Activated naive CD4-positive, alpha-beta T cell treated with anti-CD3 and anti-CD28 coated beads, Interleukin-2, amount 10 ng/mL, durations not matched to agents 7 days and 5 days (primary cell): ENCODE results near the gene DHRS4L2.
"Not testable (repeated sequence)": the region's sequence is repeated elsewhere in the genome, so short reads cannot be mapped to it uniquely, and the experiment has no call there.

Source experiments
- CTCF ChIA-PET: fragments of 350-600 bp; sonication (Branson Sonifier 250); formaldehyde crosslinking; loops from one replicate; lab custom pipeline; 2021; ENCODE audit warnings: antibody characterized with exemption; lab: Charles Lee
- DNase-seq: peaks from one replicate; pipeline ENCODE4 v3.0.0-alpha.2; 2020
- H3K27ac Mint-ChIP-seq: one replicate; pipeline ENCODE4 v1.8.0; 2021; ENCODE audit warnings: mild to moderate bottlenecking, moderate library complexity, mixed read lengths
- H3K27me3 Mint-ChIP-seq: one replicate; pipeline ENCODE4 v1.8.0; 2021; ENCODE audit warnings: mild to moderate bottlenecking, mixed read lengths
- H3K36me3 Mint-ChIP-seq: one replicate; pipeline ENCODE4 v1.8.0; 2021; ENCODE audit warnings: mixed read lengths
- H3K4me1 Mint-ChIP-seq: one replicate; pipeline ENCODE4 v1.8.0; 2021; ENCODE audit warnings: mixed read lengths
- H3K4me3 Mint-ChIP-seq: one replicate; pipeline ENCODE4 v1.8.0; 2021; ENCODE audit warnings: mild to moderate bottlenecking, moderate library complexity, mixed read lengths
- H3K9me3 Mint-ChIP-seq: one replicate; pipeline ENCODE4 v1.8.0; 2021; ENCODE audit warnings: mixed read lengths

The DHRS4L2 gene

GRCh38 chr14:23988607-23989363, at the start of gene DHRS4L2:
Gene DHRS4L2, plus strand, starts transcription at chr14:23988929. Its CDS starts 19 bp downstream, at chr14:23988948.
- peak; percentile 89 for DNase-seq
- H3K9me3 Mint-ChIP-seq, H3K36me3 Mint-ChIP-seq, H3K27me3 Mint-ChIP-seq: not testable (repeated sequence)
- CTCF ChIA-PET: interaction anchor here (1.2 kb wide), 1 partner anchor 36 kb away, joined by 5 read pairs; no protein-coding TSS in a partner anchor
- Mint-ChIP-seq H3K4me1 (peaks cover 37% of the 10 kb centered on the region), H3K27ac (peak within 1 kb of the TSS; percentile 91), H3K4me3 (peak within 1 kb of the TSS; percentile 82)

DNA sequence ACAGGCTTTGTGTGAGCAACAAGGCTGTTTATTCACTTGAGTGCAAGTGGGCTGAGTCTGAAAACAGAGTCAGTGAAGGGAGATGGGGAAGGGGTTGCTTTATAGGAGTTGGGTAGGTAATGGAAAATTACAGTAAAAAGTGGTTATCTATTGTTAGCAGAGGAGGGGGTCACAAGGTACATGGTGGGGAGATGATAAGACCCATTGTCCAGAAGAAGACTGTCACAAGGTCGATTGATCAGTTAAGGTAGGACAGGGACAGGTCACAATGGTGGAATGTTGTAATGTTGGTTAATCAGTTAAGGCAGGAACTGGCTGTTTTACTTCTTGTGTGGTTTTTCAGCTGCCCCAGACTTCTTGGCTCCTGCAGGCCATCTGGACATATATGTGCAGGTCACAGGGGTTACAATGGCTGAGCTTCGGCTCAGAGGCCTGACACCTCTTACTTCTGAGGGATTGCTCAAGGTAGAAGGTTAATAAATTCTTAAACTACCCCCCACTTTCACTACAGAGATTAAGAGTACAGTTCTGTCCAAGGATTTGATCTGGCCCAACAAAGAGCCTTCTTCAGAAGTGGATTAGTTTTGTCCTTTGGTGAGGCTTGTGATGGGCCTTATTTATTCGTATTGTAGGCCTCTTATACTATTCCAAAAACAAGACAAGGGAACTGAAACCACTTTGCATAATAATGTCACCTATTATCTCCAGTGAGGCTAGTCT, 49.0 kb upstream of the DHRS4L2 start:
- Mint-ChIP-seq H3K9me3 (no peaks in the 10 kb centered on the region), H3K4me3 (no peak overlapping the region), H3K4me1 (no peaks in the 10 kb centered on the region), H3K27ac (no peak overlapping the region), H3K36me3 (no peaks in the 10 kb centered on the region), H3K27me3 (peaks cover 9% of the 10 kb centered on the region)
- CTCF ChIA-PET: no interaction called here
- no peak for DNase-seq

GRCh38 chr14:23941230-23941629, 47.5 kb upstream of the DHRS4L2 start:
- Mint-ChIP-seq H3K27me3 (peaks cover 2% of the 10 kb centered on the region), H3K36me3 (no peaks in the 10 kb centered on the region), H3K4me3 (no peak overlapping the region), H3K27ac (no peak overlapping the region), H3K9me3 (no peaks in the 10 kb centered on the region), H3K4me1 (no peaks in the 10 kb centered on the region)
- CTCF ChIA-PET: no interaction called here
- DNase-seq: no peak

DNA sequence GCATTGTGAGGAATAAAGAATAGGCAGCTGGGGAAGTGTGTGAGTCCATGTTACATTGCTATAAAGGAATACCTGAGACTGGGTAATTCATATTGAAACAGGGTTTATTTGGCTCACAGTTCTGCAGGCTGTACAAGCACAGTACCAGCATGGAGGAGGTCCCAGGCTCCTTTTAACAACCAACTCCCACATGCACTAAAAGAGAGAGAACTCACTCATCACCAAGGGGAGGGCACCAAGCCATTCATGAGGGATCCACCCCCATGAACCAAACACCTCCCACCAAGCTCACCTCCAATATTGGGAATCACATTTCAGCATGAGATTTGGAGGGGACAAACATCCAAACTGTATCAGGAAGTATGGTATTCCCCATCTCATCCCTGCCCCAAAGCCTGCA, 47.1 kb upstream of the DHRS4L2 start:
- Mint-ChIP-seq H3K27me3 (no peaks in the 10 kb centered on the region), H3K4me1 (no peaks in the 10 kb centered on the region), H3K4me3 (no peak overlapping the region), H3K36me3 (no peaks in the 10 kb centered on the region), H3K9me3 (no peaks in the 10 kb centered on the region), H3K27ac (no peak overlapping the region)
- CTCF ChIA-PET: no interaction called here
- no peak for DNase-seq

DNA sequence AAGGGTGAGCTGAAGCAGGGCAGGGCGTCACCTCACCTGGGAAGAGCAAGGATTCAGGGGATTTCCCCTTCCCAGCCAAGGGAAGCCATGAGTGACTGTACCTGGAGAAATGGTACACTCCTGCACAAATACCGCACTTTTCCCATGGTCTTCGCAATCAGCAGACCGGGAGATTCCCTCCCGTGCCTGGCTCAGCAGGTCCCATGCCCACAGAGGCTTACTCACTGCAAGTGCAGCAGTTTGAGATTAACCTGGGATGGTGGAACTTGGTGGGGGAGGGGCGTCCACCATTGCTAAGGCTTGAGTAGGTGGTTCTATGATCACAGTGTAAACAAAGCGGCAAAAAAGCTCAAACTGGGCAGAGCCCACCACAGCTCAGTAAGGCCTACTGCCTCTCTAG, 46.1 kb upstream of the DHRS4L2 start:
- CTCF ChIA-PET: no interaction called here
- no peak for DNase-seq
- no peak overlapping the region for H3K27ac Mint-ChIP-seq
- no peaks in the 10 kb centered on the region for H3K36me3 Mint-ChIP-seq
- no peak overlapping the region for H3K4me3 Mint-ChIP-seq
- H3K27me3 Mint-ChIP-seq: no peaks in the 10 kb centered on the region
- H3K4me1 Mint-ChIP-seq: no peaks in the 10 kb centered on the region
- H3K9me3 Mint-ChIP-seq: no peaks in the 10 kb centered on the region

DNA sequence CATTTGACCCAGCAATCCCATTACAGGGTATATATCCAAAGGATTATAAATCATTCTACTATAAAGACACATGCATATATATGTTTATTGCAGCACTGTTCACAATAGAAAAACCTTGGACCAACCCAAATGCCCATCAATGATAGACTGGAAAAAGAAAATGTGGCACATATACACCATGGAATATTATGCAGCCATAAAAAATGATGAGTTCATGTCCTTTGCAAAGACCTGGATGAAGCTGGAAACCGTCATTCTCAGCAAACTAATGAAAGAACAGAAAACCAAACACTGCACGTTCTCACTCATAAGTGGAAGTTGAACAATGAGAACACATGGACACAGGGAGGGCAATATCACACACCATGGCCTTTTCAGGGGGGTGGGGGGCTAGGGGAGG, 39.7 kb upstream of the DHRS4L2 start:
- H3K36me3 Mint-ChIP-seq: peaks cover 18% of the 10 kb centered on the region
- H3K27ac Mint-ChIP-seq, DNase-seq, H3K4me3 Mint-ChIP-seq, CTCF ChIA-PET, H3K27me3 Mint-ChIP-seq: not testable (repeated sequence)
- peaks cover 23% of the 10 kb centered on the region for H3K4me1 Mint-ChIP-seq
- H3K9me3 Mint-ChIP-seq: peaks cover 19% of the 10 kb centered on the region

GRCh38 chr14:23950411-23951135, 38.2 kb upstream of the DHRS4L2 start:
- peaks cover 30% of the 10 kb centered on the region for H3K4me1 Mint-ChIP-seq
- peaks cover 18% of the 10 kb centered on the region for H3K36me3 Mint-ChIP-seq
- CTCF ChIA-PET: no interaction called here
- no peak for DNase-seq
- H3K4me3 Mint-ChIP-seq: no peak overlapping the region
- no peaks in the 10 kb centered on the region for H3K27me3 Mint-ChIP-seq
- H3K9me3 Mint-ChIP-seq: peaks cover 19% of the 10 kb centered on the region
- no peak overlapping the region for H3K27ac Mint-ChIP-seq

GRCh38 chr14:23951136-23951466, 37.6 kb upstream of the DHRS4L2 start:
- Mint-ChIP-seq H3K36me3 (peaks cover 21% of the 10 kb centered on the region), H3K9me3 (peaks cover 19% of the 10 kb centered on the region), H3K4me1 (peaks cover 30% of the 10 kb centered on the region)
- H3K27ac Mint-ChIP-seq, H3K4me3 Mint-ChIP-seq, DNase-seq, CTCF ChIA-PET, H3K27me3 Mint-ChIP-seq: not testable (repeated sequence)

DNA sequence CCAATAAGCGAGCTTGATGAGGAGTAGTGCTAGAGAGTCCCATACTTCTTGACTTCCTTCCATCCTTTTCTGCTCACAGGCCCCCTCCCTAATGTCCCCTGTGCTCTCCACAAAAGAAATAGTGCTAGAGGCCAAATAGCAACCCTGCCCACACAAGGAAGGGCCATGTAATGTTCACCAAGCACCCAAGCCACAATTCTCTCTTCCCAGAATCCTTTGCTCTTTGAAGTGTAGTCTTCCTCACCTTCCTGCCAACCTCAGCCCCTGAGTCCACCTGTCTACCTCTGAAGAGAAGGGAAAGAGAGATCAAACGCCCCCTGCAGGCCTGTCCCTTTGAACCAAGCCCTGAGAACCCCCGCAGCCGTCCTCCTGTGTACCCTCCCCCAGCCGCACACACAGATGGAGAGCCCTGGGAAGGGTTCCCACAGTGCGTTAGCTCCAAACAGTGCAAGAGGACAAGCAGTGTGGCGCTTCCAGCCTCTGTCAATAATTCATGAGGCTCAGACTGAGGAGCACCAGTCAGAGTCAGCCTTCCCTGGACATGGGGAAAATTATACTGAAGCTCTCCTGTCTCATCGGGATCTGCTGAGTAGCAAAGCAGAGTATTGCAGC, 37.0 kb upstream of the DHRS4L2 start:
- H3K27me3 Mint-ChIP-seq: no peaks in the 10 kb centered on the region
- H3K9me3 Mint-ChIP-seq: peaks cover 19% of the 10 kb centered on the region
- CTCF ChIA-PET: interaction anchor here (0.6 to 1.2 kb wide), 2 partner anchors 37 to 330 kb away, joined by 3 to 5 read pairs; partner anchors contain the start of gene DHRS4L2
- peak overlapping the region; percentile 4 for H3K4me3 Mint-ChIP-seq
- no peak overlapping the region for H3K27ac Mint-ChIP-seq
- DNase-seq: no peak
- H3K4me1 Mint-ChIP-seq: peaks cover 30% of the 10 kb centered on the region
- peaks cover 24% of the 10 kb centered on the region for H3K36me3 Mint-ChIP-seq

DNA sequence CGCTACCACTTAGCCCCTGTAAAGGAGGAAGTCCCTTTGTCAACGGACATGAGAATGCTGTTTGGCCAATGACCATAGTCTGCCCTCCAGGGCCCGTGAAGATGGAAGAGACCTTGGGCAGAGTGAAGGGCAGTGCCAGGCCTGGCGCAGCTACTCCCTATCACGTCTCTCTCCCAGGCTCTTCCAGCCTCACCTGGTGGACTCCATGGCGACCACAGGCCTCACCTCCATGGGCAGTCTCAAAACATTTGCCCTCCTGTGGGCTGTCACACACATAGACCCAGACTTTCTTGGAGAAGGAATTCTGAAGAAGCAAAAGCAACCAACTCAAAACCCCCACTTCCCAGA, 35.6 kb upstream of the DHRS4L2 start:
- H3K4me1 Mint-ChIP-seq: peaks cover 30% of the 10 kb centered on the region
- H3K36me3 Mint-ChIP-seq: peaks cover 24% of the 10 kb centered on the region
- H3K4me3 Mint-ChIP-seq: peak overlapping the region; percentile 98
- CTCF ChIA-PET: interaction anchor here (0.9 to 2.2 kb wide), 4 partner anchors 23 to 321 kb away, joined by 3 to 5 read pairs (median 4); partner anchors contain the start of gene DHRS4L2
- DNase-seq, H3K27me3 Mint-ChIP-seq: not testable (repeated sequence)
- peaks cover 17% of the 10 kb centered on the region for H3K9me3 Mint-ChIP-seq
- H3K27ac Mint-ChIP-seq: peak overlapping the region; percentile 95

DNA sequence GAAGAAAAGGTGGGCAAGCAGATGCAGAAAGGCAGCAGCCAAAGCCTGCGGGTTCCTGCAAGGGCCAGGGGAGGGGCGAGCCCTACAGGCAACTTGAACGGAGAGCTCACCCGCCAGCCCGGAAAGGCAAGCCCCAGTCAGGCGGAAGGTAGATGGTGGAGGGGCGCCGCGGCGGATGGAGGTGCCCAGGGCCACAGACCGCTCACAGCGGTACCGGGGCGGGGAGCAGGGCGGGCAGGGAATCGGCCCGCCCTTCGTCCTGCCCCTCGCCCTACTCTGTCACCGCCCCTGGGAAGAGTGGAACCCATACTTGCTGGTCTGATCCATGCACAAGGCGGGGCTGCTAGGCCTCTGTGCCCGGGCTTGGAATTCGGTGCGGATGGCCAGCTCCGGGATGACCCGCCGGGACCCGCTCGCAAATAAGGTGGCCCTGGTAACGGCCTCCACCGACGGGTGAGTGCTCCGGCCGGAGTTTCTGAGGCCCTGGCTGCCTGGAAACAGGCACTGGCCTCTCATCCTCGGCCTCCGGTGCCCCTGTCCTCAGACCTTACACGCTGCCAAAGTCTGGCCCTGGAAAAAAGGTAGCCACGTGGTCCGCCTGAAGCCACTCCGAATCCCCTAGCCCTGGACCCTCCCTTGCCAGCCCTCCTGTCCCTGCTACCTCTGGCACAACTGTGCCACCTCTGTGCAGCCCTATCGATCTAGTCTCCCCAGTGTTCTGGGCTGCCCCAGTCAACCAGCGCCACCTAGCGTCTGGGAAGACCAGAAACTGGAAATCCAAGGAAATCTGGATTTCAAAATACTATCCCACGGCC, 35.1 kb upstream of the DHRS4L2 start, which contains the start of gene DHRS4:
TSS of gene DHRS4 (plus strand) at position 307 of the 815 bp plus-strand sequence. CDS start at position 326, 19 bp downstream.
- CTCF ChIA-PET: interaction anchor here (0.9 to 2.2 kb wide), 4 partner anchors 23 to 322 kb away, joined by 3 to 5 read pairs (median 4); no protein-coding TSS in a partner anchor
- peak; percentile 92 for DNase-seq
- Mint-ChIP-seq H3K9me3 (peaks cover 17% of the 10 kb centered on the region), H3K4me3 (peak within 1 kb of the TSS; percentile 98), H3K4me1 (peaks cover 30% of the 10 kb centered on the region), H3K27ac (peak within 1 kb of the TSS; percentile 95), H3K27me3 (no peaks in the 10 kb centered on the region), H3K36me3 (peaks cover 24% of the 10 kb centered on the region)

DNA sequence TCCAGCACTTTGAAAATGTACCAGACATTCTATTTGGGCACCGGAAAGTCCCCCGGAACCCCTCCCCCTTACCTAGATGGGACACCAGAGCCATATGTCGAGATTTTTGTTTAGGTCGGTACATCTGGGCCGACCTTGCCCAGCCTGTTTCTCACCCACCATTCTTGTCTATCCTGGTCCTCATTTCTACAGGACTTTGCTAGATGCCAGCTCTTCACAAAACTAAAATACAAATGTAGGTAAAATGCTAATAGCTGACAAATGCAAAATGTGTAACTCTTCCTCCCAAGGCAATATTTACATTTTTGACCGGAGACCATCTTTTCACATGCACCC, 34.5 kb upstream of the DHRS4L2 start:
- H3K9me3 Mint-ChIP-seq: peaks cover 15% of the 10 kb centered on the region
- DNase-seq, H3K27me3 Mint-ChIP-seq: not testable (repeated sequence)
- peaks cover 23% of the 10 kb centered on the region for H3K36me3 Mint-ChIP-seq
- CTCF ChIA-PET: interaction anchor here (0.7 to 2.2 kb wide), 3 partner anchors 24 to 341 kb away, joined by 5 read pairs; no protein-coding TSS in a partner anchor
- H3K4me1 Mint-ChIP-seq: peaks cover 30% of the 10 kb centered on the region
- H3K27ac Mint-ChIP-seq: peak overlapping the region; percentile 95
- peak overlapping the region; percentile 98 for H3K4me3 Mint-ChIP-seq

DNA sequence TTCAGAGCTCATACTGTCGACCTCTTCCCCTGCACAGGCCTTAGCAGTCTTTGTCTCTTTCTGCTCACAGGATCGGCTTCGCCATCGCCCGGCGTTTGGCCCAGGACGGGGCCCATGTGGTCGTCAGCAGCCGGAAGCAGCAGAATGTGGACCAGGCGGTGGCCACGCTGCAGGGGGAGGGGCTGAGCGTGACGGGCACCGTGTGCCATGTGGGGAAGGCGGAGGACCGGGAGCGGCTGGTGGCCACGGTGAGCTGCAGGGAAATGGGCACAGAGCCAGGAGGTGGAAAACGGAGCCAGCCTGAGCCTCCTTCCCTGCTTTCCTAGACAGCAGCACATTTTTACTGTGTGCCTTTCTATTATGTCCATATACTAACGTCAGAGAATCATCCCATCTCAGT, 33.8 kb upstream of the DHRS4L2 start:
- H3K27me3 Mint-ChIP-seq, H3K4me3 Mint-ChIP-seq, DNase-seq, H3K27ac Mint-ChIP-seq: not testable (repeated sequence)
- Mint-ChIP-seq H3K36me3 (peaks cover 22% of the 10 kb centered on the region), H3K9me3 (peaks cover 15% of the 10 kb centered on the region), H3K4me1 (peaks cover 30% of the 10 kb centered on the region)
- CTCF ChIA-PET: interaction anchor here (0.7 to 2.2 kb wide), 3 partner anchors 24 to 342 kb away, joined by 5 read pairs; no protein-coding TSS in a partner anchor
